Astrocyte (in vitro differentiated cells and primary cell): ENCODE measurements around the gene F11R. TPM values are rescaled to one million over a fixed set of nuclear protein-coding genes. Genes with fewer than 3 reads are reported as not detected.

ENCODE experiments used
- DNase-seq: peaks from one replicate; pipeline ENCODE4 v3.0.0-alpha.2; 2010; ENCODE audit warnings: low read depth
- FAIRE-seq: peaks from 2 replicates; lab custom pipeline; 2011; peaks lifted over from hg19 to GRCh38; lab: Jason Lieb, UNC
- H2AFZ ChIP-seq: 2 replicates; pipeline ENCODE4 v1.6.0; 2012; ENCODE audit warnings: low read depth, low read length, inconsistent platforms
- H3K27ac ChIP-seq: 2 replicates; pipeline ENCODE4 v1.5.1; 2011; ENCODE audit warnings: low read depth, low read length, inconsistent platforms
- H3K27me3 ChIP-seq: 2 replicates; pipeline ENCODE4 v1.6.0; 2011; ENCODE audit warnings: low read length, inconsistent platforms; ENCODE audit not compliant: insufficient read depth
- H3K36me3 ChIP-seq: 2 replicates; pipeline ENCODE4 v1.5.1; 2011; ENCODE audit warnings: low read length, inconsistent platforms; ENCODE audit not compliant: insufficient read depth
- H3K4me1 ChIP-seq: 2 replicates; pipeline ENCODE4 v1.5.1; 2011; ENCODE audit warnings: low read length, inconsistent platforms; ENCODE audit not compliant: insufficient read depth
- H3K4me2 ChIP-seq: 2 replicates; pipeline ENCODE4 v1.6.0; 2012; ENCODE audit warnings: low read length, inconsistent platforms
- H3K4me3 ChIP-seq: 2 replicates; pipeline ENCODE4 v1.5.1; 2011; ENCODE audit warnings: low read depth, mild to moderate bottlenecking, low read length, inconsistent platforms; ENCODE audit not compliant: insufficient read depth
- H3K79me2 ChIP-seq: 2 replicates; pipeline ENCODE4 v1.6.0; 2012; ENCODE audit warnings: mild to moderate bottlenecking, low read length, inconsistent platforms; ENCODE audit not compliant: insufficient read depth
- H3K9ac ChIP-seq: 2 replicates; pipeline ENCODE4 v1.6.0; 2012; ENCODE audit warnings: mild to moderate bottlenecking, low read length, inconsistent platforms
- H3K9me3 ChIP-seq: 2 replicates; pipeline ENCODE4 v1.5.1; 2012; ENCODE audit warnings: low read depth, mild to moderate bottlenecking, low read length, inconsistent platforms; ENCODE audit not compliant: insufficient read depth
- H4K20me1 ChIP-seq: 2 replicates; pipeline ENCODE4 v1.6.0; 2012; ENCODE audit warnings: low read length, inconsistent platforms; ENCODE audit not compliant: insufficient read depth
- H3K27ac Mint-ChIP-seq: one replicate; pipeline ENCODE4 v1.8.0; 2021; ENCODE audit warnings: mild to moderate bottlenecking, mixed read lengths; ENCODE audit not compliant: unreplicated experiment
- H3K27me3 Mint-ChIP-seq: one replicate; pipeline ENCODE4 v1.8.0; 2021; ENCODE audit warnings: low read depth, mixed read lengths; ENCODE audit not compliant: unreplicated experiment
- H3K36me3 Mint-ChIP-seq: one replicate; pipeline ENCODE4 v1.8.0; 2021; ENCODE audit warnings: low read depth, mixed read lengths; ENCODE audit not compliant: unreplicated experiment
- H3K4me1 Mint-ChIP-seq: one replicate; pipeline ENCODE4 v1.8.0; 2021; ENCODE audit warnings: low read depth, mixed read lengths; ENCODE audit not compliant: unreplicated experiment
- H3K4me3 Mint-ChIP-seq: one replicate; pipeline ENCODE4 v1.8.0; 2021; ENCODE audit warnings: mild to moderate bottlenecking, moderate library complexity, mixed read lengths; ENCODE audit not compliant: unreplicated experiment
- H3K9me3 Mint-ChIP-seq: one replicate; pipeline ENCODE4 v1.8.0; 2021; ENCODE audit warnings: mild to moderate bottlenecking, mixed read lengths; ENCODE audit not compliant: unreplicated experiment
- EZH2 ChIP-seq: IDR thresholded peaks from 2 replicates; pipeline ENCODE4 v1.6.1; 2012; ENCODE audit warnings: mild to moderate bottlenecking, low read length, inconsistent platforms; ENCODE audit not compliant: insufficient read depth
- total RNA-seq: library from RNA; stranded (reverse); gene quantifications from 2 replicates; pipeline ENCODE4 v1.2.1, GENCODE V29; 2021
- TF ChIP-seq, protein P1 (sequence below): IDR thresholded peaks from 2 replicates; pipeline ENCODE4 v1.5.1; 2011; ENCODE audit warnings: low read depth, mild to moderate bottlenecking, inconsistent platforms, low read length, moderate library complexity; ENCODE audit not compliant: insufficient read depth

Gene F11R
- total RNA-seq, 1 donor from 2014 or later, result 68.6 TPM

DNA sequence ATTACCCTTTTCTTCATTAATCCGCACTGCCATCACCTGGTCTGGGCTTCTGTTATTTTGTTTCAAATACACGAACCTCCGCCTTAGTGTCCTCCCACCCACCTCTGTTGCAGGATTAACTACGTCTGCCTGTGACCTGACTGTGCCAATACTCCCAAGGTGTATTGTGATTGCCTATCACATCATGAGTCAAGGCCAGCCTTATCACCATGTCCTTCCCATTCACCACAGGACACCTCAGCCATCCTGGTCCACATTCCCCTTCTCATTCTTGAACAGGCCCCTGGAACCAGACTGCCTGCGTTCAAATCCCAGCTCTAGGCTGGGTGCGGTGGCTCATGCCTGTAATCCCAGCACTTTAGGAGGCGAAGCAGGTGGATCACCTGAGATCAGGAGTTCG is 14.4 kb downstream of the F11R start:
- Histone ChIP-seq H3K4me3 (no peak overlapping the region), H2AFZ (no peak overlapping the region), H3K4me1 (no peaks in the 10 kb centered on the region), H3K36me3 (no peaks in the 10 kb centered on the region), H3K27me3 (no peaks in the 10 kb centered on the region), H3K27ac (no peak overlapping the region), H3K79me2 (no peaks in the 10 kb centered on the region), H4K20me1 (no peaks in the 10 kb centered on the region), H3K9ac (no peak overlapping the region), H3K4me2 (no peak overlapping the region), H3K9me3 (no peaks in the 10 kb centered on the region)
- no peak for FAIRE-seq
- TF ChIP-seq, protein P1, sequence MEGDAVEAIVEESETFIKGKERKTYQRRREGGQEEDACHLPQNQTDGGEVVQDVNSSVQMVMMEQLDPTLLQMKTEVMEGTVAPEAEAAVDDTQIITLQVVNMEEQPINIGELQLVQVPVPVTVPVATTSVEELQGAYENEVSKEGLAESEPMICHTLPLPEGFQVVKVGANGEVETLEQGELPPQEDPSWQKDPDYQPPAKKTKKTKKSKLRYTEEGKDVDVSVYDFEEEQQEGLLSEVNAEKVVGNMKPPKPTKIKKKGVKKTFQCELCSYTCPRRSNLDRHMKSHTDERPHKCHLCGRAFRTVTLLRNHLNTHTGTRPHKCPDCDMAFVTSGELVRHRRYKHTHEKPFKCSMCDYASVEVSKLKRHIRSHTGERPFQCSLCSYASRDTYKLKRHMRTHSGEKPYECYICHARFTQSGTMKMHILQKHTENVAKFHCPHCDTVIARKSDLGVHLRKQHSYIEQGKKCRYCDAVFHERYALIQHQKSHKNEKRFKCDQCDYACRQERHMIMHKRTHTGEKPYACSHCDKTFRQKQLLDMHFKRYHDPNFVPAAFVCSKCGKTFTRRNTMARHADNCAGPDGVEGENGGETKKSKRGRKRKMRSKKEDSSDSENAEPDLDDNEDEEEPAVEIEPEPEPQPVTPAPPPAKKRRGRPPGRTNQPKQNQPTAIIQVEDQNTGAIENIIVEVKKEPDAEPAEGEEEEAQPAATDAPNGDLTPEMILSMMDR, result no peak
- no peak for TF ChIP-seq EZH2
- no peak for DNase-seq
- Mint-ChIP-seq H3K36me3 (peaks cover 3% of the 10 kb centered on the region), H3K4me1 (peaks cover 5% of the 10 kb centered on the region), H3K9me3 (no peaks in the 10 kb centered on the region), H3K4me3 (no peak overlapping the region), H3K27me3 (no peaks in the 10 kb centered on the region), H3K27ac (no peak overlapping the region)

DNA sequence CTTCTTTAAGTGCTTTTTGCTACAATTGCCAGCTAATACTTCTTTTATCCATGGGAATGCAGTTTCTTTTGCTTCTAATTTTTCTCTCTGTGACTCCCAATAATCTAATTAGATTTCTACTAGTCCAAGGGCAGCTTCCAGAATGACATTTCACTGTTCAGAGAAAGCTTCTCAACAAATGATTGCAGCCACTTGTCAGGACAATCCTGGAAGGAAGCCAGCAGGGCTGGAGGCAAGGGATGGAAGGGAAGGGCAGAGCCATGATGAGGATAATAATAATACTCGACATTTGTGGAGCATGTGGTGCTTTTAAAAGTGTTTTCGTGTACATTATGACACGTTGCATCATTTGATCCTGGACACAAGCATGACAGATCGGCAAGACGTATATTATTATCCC is 19.4 kb downstream of the F11R start:
- Histone ChIP-seq H3K9me3 (no peaks in the 10 kb centered on the region), H3K9ac (no peak overlapping the region), H2AFZ (no peak overlapping the region), H4K20me1 (no peaks in the 10 kb centered on the region), H3K4me1 (no peaks in the 10 kb centered on the region), H3K27ac (no peak overlapping the region), H3K4me2 (no peak overlapping the region), H3K27me3 (no peaks in the 10 kb centered on the region), H3K79me2 (no peaks in the 10 kb centered on the region), H3K4me3 (no peak overlapping the region), H3K36me3 (no peaks in the 10 kb centered on the region)
- H3K9me3 Mint-ChIP-seq, result no peaks in the 10 kb centered on the region
- FAIRE-seq (no peak), DNase-seq (no peak)
- H3K36me3 Mint-ChIP-seq, result peaks cover 10% of the 10 kb centered on the region
- H3K27me3 Mint-ChIP-seq, result no peaks in the 10 kb centered on the region
- no peak overlapping the region for H3K4me3 Mint-ChIP-seq
- H3K4me1 Mint-ChIP-seq, result peaks cover 3% of the 10 kb centered on the region
- H3K27ac Mint-ChIP-seq, result no peak overlapping the region
- TF ChIP-seq, protein P1, result no peak
- TF ChIP-seq EZH2, result no peak

DNA sequence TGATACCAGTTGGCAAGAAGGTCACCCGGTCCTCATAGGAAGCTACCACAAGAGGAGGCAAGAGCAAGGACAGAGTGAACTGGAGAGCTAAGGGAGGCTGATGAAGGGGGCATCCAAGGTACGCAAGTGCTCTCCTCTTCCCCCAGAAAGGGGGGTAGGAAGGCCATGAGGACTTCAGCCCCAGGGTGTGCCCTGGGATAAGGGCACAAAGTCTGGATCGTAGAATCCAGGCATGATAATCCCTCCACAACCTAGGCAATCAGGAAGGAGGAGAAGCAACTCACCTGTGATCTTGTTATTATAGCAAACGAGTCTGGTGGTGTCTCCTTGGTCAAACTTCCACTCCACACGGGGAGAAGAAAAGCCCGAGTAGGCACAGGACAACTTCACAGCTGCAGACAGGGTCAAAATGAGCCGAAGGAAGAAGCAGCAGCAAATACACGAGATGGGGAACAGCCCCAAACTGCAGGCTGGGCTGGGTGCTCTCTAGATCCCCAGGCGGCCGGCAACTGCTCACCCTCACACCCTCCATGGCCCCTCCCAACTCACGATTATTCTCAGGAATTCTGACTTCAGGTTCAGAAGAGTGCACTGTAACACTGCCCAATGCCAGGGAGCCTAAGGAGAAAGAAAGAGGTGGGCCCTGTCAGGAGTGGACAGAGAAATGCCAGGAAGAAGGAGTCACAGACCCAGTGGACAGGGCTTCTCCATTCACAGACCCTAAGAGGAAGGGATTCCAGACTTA is 20.0 kb downstream of the F11R start:
- H3K4me3 Mint-ChIP-seq, result no peak overlapping the region
- peaks cover 7% of the 10 kb centered on the region for H3K4me1 Mint-ChIP-seq
- no peak overlapping the region for H3K4me3 ChIP-seq
- FAIRE-seq (no peak), DNase-seq (no peak)
- no peaks in the 10 kb centered on the region for H3K9me3 ChIP-seq
- H4K20me1 ChIP-seq, result no peaks in the 10 kb centered on the region
- H3K27me3 Mint-ChIP-seq, result no peaks in the 10 kb centered on the region
- peaks cover 10% of the 10 kb centered on the region for H3K36me3 Mint-ChIP-seq
- no peak for TF ChIP-seq EZH2
- TF ChIP-seq, protein P1, result no peak
- no peak overlapping the region for H3K27ac Mint-ChIP-seq
- no peaks in the 10 kb centered on the region for H3K4me1 ChIP-seq
- H3K27ac ChIP-seq, result no peak overlapping the region
- H3K9ac ChIP-seq, result no peak overlapping the region
- H3K4me2 ChIP-seq, result no peak overlapping the region
- no peaks in the 10 kb centered on the region for H3K79me2 ChIP-seq
- no peaks in the 10 kb centered on the region for H3K27me3 ChIP-seq
- no peaks in the 10 kb centered on the region for H3K9me3 Mint-ChIP-seq
- H3K36me3 ChIP-seq, result no peaks in the 10 kb centered on the region
- no peak overlapping the region for H2AFZ ChIP-seq
